Fibroblast of pulmonary artery (primary cell): Measurements from ENCODE around the gene GOLT1B.

Source experiments
- DNase-seq: peaks from one replicate; pipeline ENCODE4 v3.0.0-alpha.2; 2010; ENCODE audit warnings: low read depth
- H3K4me3 ChIP-seq: replicated peaks from 2 replicates; pipeline ENCODE4 v1.5.1; 2011; ENCODE audit warnings: low read depth, mild to moderate bottlenecking, control low read depth, low read length, moderate library complexity
- CTCF ChIP-seq: IDR thresholded peaks from 2 replicates; pipeline ENCODE4 v1.5.1; 2011; ENCODE audit warnings: mild to moderate bottlenecking, control low read depth, low read length, inconsistent platforms; ENCODE audit errors: missing control alignments

Gene GOLT1B

GRCh38 chr12:21475552-21475951 is 26.0 kb upstream of the GOLT1B start:
- no peak for TF ChIP-seq CTCF
- H3K4me3 ChIP-seq = no peak overlapping the region
- DNase-seq = no peak

GRCh38 chr12:21476949-21477348 is 24.6 kb upstream of the GOLT1B start:
- TF ChIP-seq CTCF = no peak
- peak; percentile 45 for DNase-seq
- H3K4me3 ChIP-seq = no peak overlapping the region

DNA sequence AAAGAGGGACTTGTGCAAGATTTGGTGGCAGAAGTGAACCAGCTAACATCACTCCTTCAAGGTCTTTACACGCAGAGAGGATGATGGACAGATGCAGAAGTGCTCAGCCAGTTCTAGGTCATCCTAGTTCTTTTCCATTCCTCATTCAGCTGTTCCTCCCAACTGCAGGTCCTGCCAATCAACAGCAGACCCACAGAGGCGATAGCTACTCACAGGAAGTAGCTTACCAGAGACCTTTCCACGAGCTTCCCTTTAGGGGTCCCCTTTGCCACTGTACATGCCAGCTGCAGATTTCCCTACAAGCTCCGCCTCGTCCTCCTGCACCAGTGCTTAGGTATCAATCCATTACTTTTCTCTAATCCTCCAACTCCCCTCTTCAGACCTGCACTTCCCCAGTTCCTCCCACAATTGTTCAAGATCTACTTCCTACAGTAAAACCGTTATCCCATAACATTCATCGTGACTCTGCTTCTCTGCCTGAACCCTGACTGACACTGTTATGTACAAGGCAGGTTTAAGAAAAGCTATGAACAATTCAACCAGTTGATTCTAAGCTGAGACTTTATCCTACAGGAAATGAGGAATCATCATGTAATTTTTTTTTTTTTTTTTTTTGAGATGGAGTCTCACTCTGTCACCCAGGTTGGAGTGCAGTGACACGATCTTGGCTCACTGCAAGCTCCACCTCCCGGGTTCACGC is 22.7 kb upstream of the GOLT1B start:
- H3K4me3 ChIP-seq = no peak overlapping the region
- TF ChIP-seq CTCF = no peak
- peak; percentile 3 for DNase-seq

- TF ChIP-seq CTCF = no peak
- no peak for DNase-seq
- no peak overlapping the region for H3K4me3 ChIP-seq
Observed at GRCh38 chr12:21483531-21483930, 18.1 kb upstream of the GOLT1B start.

GRCh38 chr12:21485998-21486397 is 15.6 kb upstream of the GOLT1B start:
- DNase-seq = no peak
- no peak overlapping the region for H3K4me3 ChIP-seq
- no peak for TF ChIP-seq CTCF

DNA sequence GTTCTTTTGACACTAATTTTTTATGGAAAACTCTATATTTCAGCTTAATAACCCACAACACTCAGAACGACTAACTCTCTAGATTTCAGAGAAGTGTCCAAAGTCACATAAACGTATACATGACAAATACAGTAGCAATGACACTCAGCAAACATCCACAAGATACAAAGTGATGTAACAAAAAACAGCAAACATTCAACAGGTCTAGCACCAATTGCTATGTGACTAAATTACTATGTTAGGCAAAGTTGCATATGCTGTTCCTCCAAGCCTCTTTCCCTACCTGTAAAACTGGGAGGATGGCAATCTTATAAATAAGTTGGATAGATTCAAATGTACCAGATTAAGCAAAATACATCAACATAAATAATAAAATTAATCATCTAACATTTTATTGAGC is 1.8 kb upstream of the GOLT1B start:
- no peak for TF ChIP-seq CTCF
- H3K4me3 ChIP-seq = peak overlapping the region; percentile 91
- no peak for DNase-seq

DNA sequence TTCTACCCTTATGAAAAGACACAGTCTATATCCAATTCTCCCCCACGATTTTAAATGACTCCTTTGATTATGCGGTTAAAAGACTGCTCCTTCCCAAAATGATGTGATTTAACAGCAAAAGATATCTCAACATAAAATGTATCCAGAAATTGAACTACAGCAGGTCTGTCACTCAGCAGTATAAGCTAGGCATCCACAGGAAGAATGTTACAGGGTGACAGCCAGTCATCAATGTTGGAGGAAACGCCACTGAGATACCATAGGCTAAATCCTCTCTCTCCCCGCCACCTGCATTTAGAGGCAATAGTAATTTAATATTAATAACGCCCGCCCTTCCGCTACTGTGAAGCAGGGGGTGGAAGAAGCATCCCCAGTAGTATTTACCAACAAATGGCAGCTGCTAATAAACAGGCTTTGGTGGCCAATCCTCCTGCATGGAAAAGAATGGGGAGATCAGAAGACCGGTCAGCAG is 767 bp upstream of the GOLT1B start:
- no peak for DNase-seq

More for the DNA sequence above, 767 bp upstream of the GOLT1B start:
- H3K4me3 ChIP-seq = peak overlapping the region; percentile 91
- TF ChIP-seq CTCF = no peak
